ENCODE measurements around the gene CRTC1. TPM values are rescaled to one million over a fixed set of nuclear protein-coding genes. Genes with fewer than 3 reads are reported as not detected.
"Not testable (repeated sequence)": the region's sequence is repeated elsewhere in the genome, so short reads cannot be mapped to it uniquely, and the experiment has no call there.

CRTC1 gene
- polyA plus RNA-seq, 6 donors from 2014 or later = 1.4 to 2.4 (median 1.4) TPM; not detected in 1

- ATAC-seq (ENCODE audit: low read depth in 2 of 2) = no peak
- Mint-ChIP-seq H3K27ac (no peak overlapping the region), H3K27me3 (no peaks in the 10 kb centered on the region), H3K9me3 (peaks cover 0 to 6% (median 3%) of the 10 kb centered on the region in 7 donors), H3K4me1 (peaks cover 36 to 56% (median 39%) of the 10 kb centered on the region in 3 donors), H3K4me3 (no peak overlapping the region), H3K36me3 (peaks cover 11 to 13% of the 10 kb centered on the region in 2 donors)
- DNase-seq = no peak
These were observed 35.5 kb downstream of the CRTC1 start for GRCh38 chr19:18718846-18719458.

GRCh38 chr19:18719541-18719940 lies 36.1 kb downstream of the CRTC1 start:
- Mint-ChIP-seq H3K4me1 (peaks cover 39 to 61% (median 41%) of the 10 kb centered on the region in 3 donors), H3K27ac (peak overlapping the region in 1 of 6 donors; percentile 15), H3K9me3 (peaks cover 0 to 6% (median 3%) of the 10 kb centered on the region in 7 donors), H3K36me3 (peaks cover 11 to 13% of the 10 kb centered on the region in 2 donors), H3K27me3 (no peaks in the 10 kb centered on the region), H3K4me3 (no peak overlapping the region)
- no peak for DNase-seq
- no peak for ATAC-seq (ENCODE audit: low read depth in 2 of 2)

GRCh38 chr19:18723871-18724377 lies 40.4 kb downstream of the CRTC1 start:
- Mint-ChIP-seq H3K4me3 (no peak overlapping the region), H3K4me1 (peaks cover 12 to 36% (median 16%) of the 10 kb centered on the region in 3 donors), H3K36me3 (peaks cover under 1 to 8% of the 10 kb centered on the region in 2 donors), H3K27ac (peak overlapping the region in 1 of 6 donors; percentile 61), H3K9me3 (no peaks in the 10 kb centered on the region), H3K27me3 (no peaks in the 10 kb centered on the region)
- DNase-seq = no peak
- ATAC-seq (ENCODE audit: low read depth in 2 of 2) = no peak

GRCh38 chr19:18725841-18726770 lies 42.6 kb downstream of the CRTC1 start:
- DNase-seq (no peak), ATAC-seq (ENCODE audit: low read depth in 2 of 2) (no peak)
- no peaks in the 10 kb centered on the region for H3K9me3 Mint-ChIP-seq
- H3K4me3 Mint-ChIP-seq = peak overlapping the region in 1 of 8 donors; percentile 35
- H3K27me3 Mint-ChIP-seq = no peaks in the 10 kb centered on the region
- H3K27ac Mint-ChIP-seq = peak overlapping the region in 1 of 6 donors; percentile 24
- H3K4me1 Mint-ChIP-seq = peaks cover 13 to 31% (median 15%) of the 10 kb centered on the region in 3 donors
- peaks cover 0 to 7% of the 10 kb centered on the region in 2 donors for H3K36me3 Mint-ChIP-seq

- H3K27ac Mint-ChIP-seq = peak overlapping the region in 3 of 6 donors; percentile 47 to 78 (median 73)
- H3K4me3 Mint-ChIP-seq = no peak overlapping the region
- DNase-seq = no peak
- peaks cover 0 to 7% of the 10 kb centered on the region in 2 donors for H3K36me3 Mint-ChIP-seq
- H3K27me3 Mint-ChIP-seq = no peaks in the 10 kb centered on the region
- peaks cover 16 to 33% (median 18%) of the 10 kb centered on the region in 3 donors for H3K4me1 Mint-ChIP-seq
- H3K9me3 Mint-ChIP-seq = no peaks in the 10 kb centered on the region
- ATAC-seq (ENCODE audit: low read depth in 2 of 2) = no peak
These were observed 43.4 kb downstream of the CRTC1 start for GRCh38 chr19:18726846-18727245.

GRCh38 chr19:18727602-18728001 lies 44.1 kb downstream of the CRTC1 start:
- H3K27me3 Mint-ChIP-seq; DNase-seq; H3K36me3 Mint-ChIP-seq; H3K4me3 Mint-ChIP-seq; ATAC-seq (ENCODE audit: low read depth in 2 of 2); H3K9me3 Mint-ChIP-seq; H3K27ac Mint-ChIP-seq: not testable (repeated sequence)
- peaks cover 23 to 40% (median 24%) of the 10 kb centered on the region in 3 donors for H3K4me1 Mint-ChIP-seq

GRCh38 chr19:18729933-18730530 lies 46.6 kb downstream of the CRTC1 start:
- Mint-ChIP-seq H3K27ac (no peak overlapping the region), H3K9me3 (no peaks in the 10 kb centered on the region)

GRCh38 chr19:18730885-18731513 lies 47.5 kb downstream of the CRTC1 start:
- ATAC-seq (ENCODE audit: low read depth in 2 of 2) (no peak), DNase-seq (no peak)
- H3K27me3 Mint-ChIP-seq = no peaks in the 10 kb centered on the region
- peaks cover 17 to 36% (median 30%) of the 10 kb centered on the region in 3 donors for H3K4me1 Mint-ChIP-seq
- H3K36me3 Mint-ChIP-seq = no peaks in the 10 kb centered on the region
- no peaks in the 10 kb centered on the region for H3K9me3 Mint-ChIP-seq
- no peak overlapping the region for H3K27ac Mint-ChIP-seq
- no peak overlapping the region for H3K4me3 Mint-ChIP-seq

More at GRCh38 chr19:18729933-18730530, 46.6 kb downstream of the CRTC1 start:
- Mint-ChIP-seq H3K4me1 (peaks cover 22 to 41% (median 29%) of the 10 kb centered on the region in 3 donors), H3K27me3 (no peaks in the 10 kb centered on the region), H3K36me3 (no peaks in the 10 kb centered on the region), H3K4me3 (no peak overlapping the region)
- DNase-seq (no peak), ATAC-seq (ENCODE audit: low read depth in 2 of 2) (no peak)

GRCh38 chr19:18731562-18732008 lies 48.1 kb downstream of the CRTC1 start:
- DNase-seq = no peak
- Mint-ChIP-seq H3K9me3 (no peaks in the 10 kb centered on the region), H3K36me3 (no peaks in the 10 kb centered on the region), H3K27me3 (no peaks in the 10 kb centered on the region), H3K4me3 (no peak overlapping the region), H3K27ac (no peak overlapping the region), H3K4me1 (peaks cover 17 to 35% (median 29%) of the 10 kb centered on the region in 3 donors)
- ATAC-seq (ENCODE audit: low read depth in 2 of 2) = no peak

GRCh38 chr19:18733196-18733647 lies 49.7 kb downstream of the CRTC1 start:
- peak overlapping the region in 2 of 6 donors; percentile 7 to 34 for H3K27ac Mint-ChIP-seq
- H3K9me3 Mint-ChIP-seq = no peaks in the 10 kb centered on the region
- ATAC-seq (ENCODE audit: low read depth in 2 of 2) = no peak
- H3K27me3 Mint-ChIP-seq = no peaks in the 10 kb centered on the region
- no peak for DNase-seq
- no peak overlapping the region for H3K4me3 Mint-ChIP-seq
- H3K4me1 Mint-ChIP-seq = peaks cover 22 to 28% (median 28%) of the 10 kb centered on the region in 3 donors
- no peaks in the 10 kb centered on the region for H3K36me3 Mint-ChIP-seq

- H3K27ac Mint-ChIP-seq = peak overlapping the region in 2 of 6 donors; percentile 22 to 34
- ATAC-seq (ENCODE audit: low read depth in 2 of 2); H3K4me3 Mint-ChIP-seq; H3K9me3 Mint-ChIP-seq; H3K36me3 Mint-ChIP-seq; H3K27me3 Mint-ChIP-seq; DNase-seq: not testable (repeated sequence)
- H3K4me1 Mint-ChIP-seq = peaks cover 22 to 28% (median 28%) of the 10 kb centered on the region in 3 donors
These were observed 50.4 kb downstream of the CRTC1 start for GRCh38 chr19:18733762-18734332.

GRCh38 chr19:18735324-18735723 lies 51.8 kb downstream of the CRTC1 start:
- Mint-ChIP-seq H3K36me3 (no peaks in the 10 kb centered on the region), H3K27ac (peak overlapping the region in 1 of 6 donors; percentile 93), H3K27me3 (no peaks in the 10 kb centered on the region)

More at GRCh38 chr19:18735324-18735723, 51.8 kb downstream of the CRTC1 start:
- DNase-seq (no peak), ATAC-seq (ENCODE audit: low read depth in 2 of 2) (no peak)
- H3K9me3 Mint-ChIP-seq = no peaks in the 10 kb centered on the region
- H3K4me1 Mint-ChIP-seq = peaks cover 22 to 28% (median 28%) of the 10 kb centered on the region in 3 donors
- H3K4me3 Mint-ChIP-seq = no peak overlapping the region
